ENCODE data around the gene STPG4. TPM values are rescaled to one million over a fixed set of nuclear protein-coding genes. Genes with fewer than 3 reads are reported as not detected.

STPG4 gene
- total RNA-seq, 4 donors from 2014 or later: 1.7 to 5.8 TPM; not detected in 2

GRCh38 chr2:47180531-47180930 is 25.4 kb upstream of the STPG4 start:
- no peak for TF ChIP-seq POLR2A (IDR thresholded peaks at IDR 0.05)
- no peak for TF ChIP-seq CTCF (IDR thresholded peaks at IDR 0.05)
- no peaks in the 10 kb centered on the region for H3K27me3 ChIP-seq
- H3K36me3 ChIP-seq: no peaks in the 10 kb centered on the region
- DNase-seq: no peak
- H3K4me3 ChIP-seq: no peak overlapping the region
- no peaks in the 10 kb centered on the region for H3K4me1 ChIP-seq
- H3K27ac ChIP-seq: no peak overlapping the region
- no peaks in the 10 kb centered on the region for H3K9me3 ChIP-seq

GRCh38 chr2:47179388-47179787 is 24.3 kb upstream of the STPG4 start:
- Histone ChIP-seq H3K4me3 (no peak overlapping the region), H3K36me3 (no peaks in the 10 kb centered on the region), H3K27me3 (no peaks in the 10 kb centered on the region), H3K4me1 (no peaks in the 10 kb centered on the region), H3K27ac (no peak overlapping the region), H3K9me3 (no peaks in the 10 kb centered on the region)
- no peak for TF ChIP-seq CTCF (IDR thresholded peaks at IDR 0.05)
- no peak for TF ChIP-seq POLR2A (IDR thresholded peaks at IDR 0.05)
- no peak for DNase-seq

GRCh38 chr2:47178341-47178740 is 23.2 kb upstream of the STPG4 start:
- peaks cover under 1 to 4% (median 3%) of the 10 kb centered on the region in 4 donors for H3K4me1 ChIP-seq
- TF ChIP-seq CTCF (IDR thresholded peaks at IDR 0.05) (no peak), POLR2A (IDR thresholded peaks at IDR 0.05) (no peak)
- H3K27ac ChIP-seq: no peak overlapping the region
- no peak for DNase-seq
- H3K27me3 ChIP-seq: no peaks in the 10 kb centered on the region
- no peaks in the 10 kb centered on the region for H3K9me3 ChIP-seq
- H3K4me3 ChIP-seq: no peak overlapping the region
- no peaks in the 10 kb centered on the region for H3K36me3 ChIP-seq

- Histone ChIP-seq H3K36me3 (no peaks in the 10 kb centered on the region), H3K4me1 (peaks cover 2 to 13% (median 8%) of the 10 kb centered on the region in 4 donors), H3K4me3 (peak overlapping the region; percentile 69 to 98 (median 84)), H3K27ac (peak overlapping the region; percentile 97 to 100 (median 98)), H3K27me3 (no peaks in the 10 kb centered on the region), H3K9me3 (no peaks in the 10 kb centered on the region)
- DNase-seq: no peak
- TF ChIP-seq POLR2A (IDR thresholded peaks at IDR 0.05) (peak in 1 of 2 donors; percentile 64), CTCF (IDR thresholded peaks at IDR 0.05) (no peak)
Observed at GRCh38 chr2:47177043-47177565, 22.0 kb upstream of the STPG4 start.

GRCh38 chr2:47174733-47175361 is 19.7 kb upstream of the STPG4 start:
- H3K9me3 ChIP-seq: no peaks in the 10 kb centered on the region
- peak in 2 of 3 donors; percentile 45 to 88 for DNase-seq
- no peaks in the 10 kb centered on the region for H3K27me3 ChIP-seq
- peak overlapping the region; percentile 69 to 98 (median 84) for H3K4me3 ChIP-seq
- H3K27ac ChIP-seq: peak overlapping the region; percentile 97 to 100 (median 98)
- peaks cover 4 to 32% (median 18%) of the 10 kb centered on the region in 4 donors for H3K4me1 ChIP-seq
- peak in 1 of 2 donors; percentile 10 for TF ChIP-seq POLR2A (IDR thresholded peaks at IDR 0.05)
- TF ChIP-seq CTCF (IDR thresholded peaks at IDR 0.05): no peak
- peaks cover 0 to 7% (median 0%) of the 10 kb centered on the region in 3 donors for H3K36me3 ChIP-seq

All from Peyer's patch (tissue), 4 donors.